Astrocyte of the spinal cord (primary cell): ENCODE measurements around the gene NUAK2.
A peak's percentile ranks its signal among the peaks of the same experiment; 100 is the strongest.

Experiments used
- DNase-seq: peaks from one replicate; pipeline ENCODE4 v3.0.0; 2011; ENCODE audit warnings: low read depth, low spot score
- H3K4me3 ChIP-seq: 2 replicates; pipeline ENCODE4 v1.5.1; 2011; ENCODE audit warnings: low read depth, mild to moderate bottlenecking, low read length, moderate library complexity
- CTCF ChIP-seq: IDR thresholded peaks from 2 replicates; pipeline ENCODE4 v1.5.1; 2012; ENCODE audit warnings: low read depth, mild to moderate bottlenecking, low read length, inconsistent platforms
- in situ Hi-C: cut with HindIII; loops from 2 replicates; pipeline ENCODE4 v1.10.0; 2017; ENCODE audit warnings: low sequenced_read_pairs

The NUAK2 gene

GRCh38 chr1:205313563-205314308 lies 7.8 kb downstream of the NUAK2 start:
- peak; percentile 80 for DNase-seq
- TF ChIP-seq CTCF: no peak
- H3K4me3 ChIP-seq: no peak overlapping the region
- in situ Hi-C loops: no loop called here

GRCh38 chr1:205312866-205313562 lies 8.5 kb downstream of the NUAK2 start:
- in situ Hi-C loops: no loop called here
- TF ChIP-seq CTCF: no peak
- no peak for DNase-seq
- H3K4me3 ChIP-seq: no peak overlapping the region

- no peak overlapping the region for H3K4me3 ChIP-seq
- no peak for DNase-seq
- in situ Hi-C loops: no loop called here
- no peak for TF ChIP-seq CTCF
Measured at GRCh38 chr1:205310976-205311704, 10.4 kb downstream of the NUAK2 start.

GRCh38 chr1:205309741-205310140 lies 11.8 kb downstream of the NUAK2 start:
- in situ Hi-C loops: no loop called here
- DNase-seq: no peak
- TF ChIP-seq CTCF: no peak
- H3K4me3 ChIP-seq: no peak overlapping the region

GRCh38 chr1:205306929-205307566 lies 14.5 kb downstream of the NUAK2 start:
- no peak overlapping the region for H3K4me3 ChIP-seq
- no peak for TF ChIP-seq CTCF
- in situ Hi-C loops: no loop called here
- DNase-seq: no peak

- DNase-seq: no peak
- in situ Hi-C loops: no loop called here
Measured at GRCh38 chr1:205304695-205305070, 16.9 kb downstream of the NUAK2 start.

More at GRCh38 chr1:205304695-205305070, 16.9 kb downstream of the NUAK2 start:
- no peak overlapping the region for H3K4me3 ChIP-seq
- TF ChIP-seq CTCF: no peak
